Activated CD4-positive, alpha-beta T cell treated with anti-CD3 and anti-CD28 coated beads, Interleukin-2, amount 10 ng/mL, durations not matched to agents 7 days and 5 days (primary cell): ENCODE results near the gene TGFBR3L. TPM values are rescaled to one million over a fixed set of nuclear protein-coding genes. Genes with fewer than 3 reads are reported as not detected.
"Not testable (repeated sequence)": the region's sequence is repeated elsewhere in the genome, so short reads cannot be mapped to it uniquely, and the experiment has no call there.

Source experiments
- CTCF ChIA-PET: fragments of 350-600 bp; sonication (Branson Sonifier 250); formaldehyde crosslinking; loops from one replicate; lab custom pipeline; 2021; ENCODE audit warnings: antibody characterized with exemption; lab: Charles Lee
- POLR2A ChIA-PET: fragments of 350-600 bp; sonication (Branson Sonifier 250); formaldehyde crosslinking; loops from one replicate; lab custom pipeline; 2021; ENCODE audit warnings: antibody characterized with exemption; lab: Charles Lee
- DNase-seq: peaks from one replicate; pipeline ENCODE4 v3.0.0-alpha.2; 2020
- H3K27ac Mint-ChIP-seq: one replicate; pipeline ENCODE4 v1.8.0; 2021; ENCODE audit warnings: mild to moderate bottlenecking, moderate library complexity, mixed read lengths
- H3K27me3 Mint-ChIP-seq: one replicate; pipeline ENCODE4 v1.8.0; 2021; ENCODE audit warnings: mixed read lengths
- H3K36me3 Mint-ChIP-seq: one replicate; pipeline ENCODE4 v1.8.0; 2021; ENCODE audit warnings: low read depth, mixed read lengths
- H3K4me1 Mint-ChIP-seq: one replicate; pipeline ENCODE4 v1.8.0; 2021; ENCODE audit warnings: mixed read lengths
- H3K4me3 Mint-ChIP-seq: one replicate; pipeline ENCODE4 v1.8.0; 2021; ENCODE audit warnings: mild to moderate bottlenecking, moderate library complexity, mixed read lengths
- H3K9me3 Mint-ChIP-seq: one replicate; pipeline ENCODE4 v1.8.0; 2021; ENCODE audit warnings: mixed read lengths
- total RNA-seq, 2 experiments: library from RNA; stranded (reverse); gene quantifications; one replicate each; pipeline ENCODE4 v1.2.3, GENCODE V29; 2021

Gene TGFBR3L
- total RNA-seq, 2 experiments from 2014 or later = 0.79 to 1.4 TPM

DNA sequence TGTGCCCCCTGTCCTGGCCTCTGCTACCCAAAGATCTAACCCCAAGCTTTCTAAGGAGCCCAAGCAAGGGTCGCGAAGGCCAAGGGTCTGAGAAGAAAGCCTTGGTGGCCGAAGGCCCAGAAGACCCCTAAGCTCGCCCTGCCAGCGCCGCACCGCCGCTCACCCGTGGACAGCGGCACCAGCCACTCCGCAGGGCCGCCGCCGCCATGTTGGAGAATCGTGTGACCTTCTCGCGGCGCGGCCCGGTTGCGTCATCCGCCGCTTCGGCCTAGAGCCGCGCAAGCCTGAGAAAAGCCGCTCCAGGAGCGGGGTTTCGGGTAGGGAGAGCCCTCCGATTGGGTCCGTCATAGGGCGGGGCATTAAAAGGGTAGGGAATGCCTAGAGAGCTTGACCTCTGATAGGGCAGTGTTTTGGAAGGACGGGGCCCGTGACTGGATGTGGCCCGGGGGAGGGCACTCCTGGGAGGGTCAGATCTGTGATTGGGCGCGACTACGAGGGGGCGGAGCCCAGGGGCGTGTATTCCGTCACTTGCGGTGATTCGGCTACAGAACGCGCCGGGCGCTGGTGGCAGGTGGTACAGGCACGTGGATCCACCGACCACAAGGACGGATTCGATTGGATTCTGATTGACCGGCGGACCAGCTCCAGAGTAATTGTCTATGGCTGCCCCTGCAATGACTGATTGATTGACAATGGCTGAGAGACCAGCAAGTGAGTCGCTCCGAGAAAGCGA is 29.0 kb downstream of the TGFBR3L start, which contains the start of gene TIMM44:
TIMM44 (minus strand) TSS at position 223 of the 733 bp plus-strand sequence; CDS start at position 208, 15 bp downstream.
- Mint-ChIP-seq H3K9me3 (no peaks in the 10 kb centered on the region), H3K27me3 (no peaks in the 10 kb centered on the region), H3K4me3 (peak within 1 kb of the TSS; percentile 89), H3K27ac (peak within 1 kb of the TSS; percentile 96), H3K36me3 (peaks cover 11% of the 10 kb centered on the region), H3K4me1 (peaks cover 35% of the 10 kb centered on the region)
- peak; percentile 100 for DNase-seq
- CTCF ChIA-PET = interaction anchor here (0.5 to 4.8 kb wide), 28 partner anchors 8 to 1750 kb away, joined by 3 to 38 read pairs (median 4); partner anchors contain the start of genes ELAVL1, MAP2K7, RAB11B and SNAPC2
- POLR2A ChIA-PET = interaction anchor here (0.6 to 1.0 kb wide), 4 partner anchors 12 to 570 kb away, joined by 3 to 7 read pairs (median 3); partner anchors contain the start of gene ZNF414

DNA sequence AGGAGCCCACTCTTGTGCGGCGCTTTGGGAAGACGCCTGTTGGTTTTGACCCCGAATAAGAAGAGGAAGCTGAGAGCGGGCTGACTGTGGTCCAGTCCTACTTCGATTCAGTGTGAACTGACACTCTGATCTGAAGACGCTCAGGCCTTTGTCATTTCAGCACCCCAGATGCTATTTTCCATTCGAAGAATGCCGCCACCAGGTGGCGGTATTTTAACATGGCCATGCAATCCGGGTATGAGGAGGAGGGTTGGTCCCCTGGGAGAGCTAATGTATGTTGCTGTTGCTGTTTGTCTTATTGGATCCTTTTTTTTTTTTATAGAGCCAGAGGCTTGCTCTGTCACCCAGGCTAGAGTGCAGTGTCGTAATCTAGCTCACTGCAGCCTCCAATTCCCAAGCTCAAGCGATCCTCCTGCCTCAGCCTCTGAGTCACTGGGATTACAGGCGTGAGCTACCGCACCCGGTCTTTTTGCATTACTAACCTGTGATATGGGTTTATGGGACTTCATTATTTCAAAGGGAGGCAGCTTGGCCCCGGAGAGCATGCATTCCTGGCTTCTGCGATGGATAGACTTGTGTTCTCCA is 29.6 kb downstream of the TGFBR3L start:
- Mint-ChIP-seq H3K4me3 (peak overlapping the region; percentile 89), H3K9me3 (no peaks in the 10 kb centered on the region), H3K4me1 (peaks cover 32% of the 10 kb centered on the region), H3K36me3 (peaks cover 8% of the 10 kb centered on the region), H3K27ac (peak overlapping the region; percentile 96), H3K27me3 (no peaks in the 10 kb centered on the region)
- DNase-seq = peak; percentile 90
- ChIA-PET CTCF (interaction anchor here (0.5 to 4.8 kb wide), 31 partner anchors 8 to 1750 kb away, joined by 3 to 38 read pairs (median 4); partner anchors contain the start of genes ELAVL1, MAP2K7, RAB11B and SNAPC2), POLR2A (interaction anchor here (0.6 to 1.0 kb wide), 3 partner anchors 23 to 569 kb away, joined by 3 to 7 read pairs (median 3); partner anchors contain the start of gene ZNF414)

DNA sequence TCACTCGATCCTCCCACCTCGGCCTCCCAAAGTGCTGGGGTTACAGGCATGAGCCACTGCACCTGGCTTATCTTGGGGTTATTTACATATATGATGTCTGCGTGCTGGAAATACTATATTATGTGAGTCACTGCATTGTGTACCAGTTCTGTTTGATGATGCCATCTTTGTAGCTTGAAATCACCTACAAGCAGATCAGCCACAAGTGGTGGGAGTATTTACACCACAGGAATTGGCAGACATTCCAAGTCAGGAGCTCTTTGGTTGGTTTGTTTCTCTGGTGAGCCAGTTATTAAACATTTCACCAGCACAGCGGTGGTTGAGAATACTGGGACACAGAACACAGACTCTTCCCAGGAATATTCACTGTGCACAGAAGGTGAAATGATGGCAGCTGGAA is 33.3 kb downstream of the TGFBR3L start:
- Mint-ChIP-seq H3K27ac (no peak overlapping the region), H3K4me3 (no peak overlapping the region), H3K27me3 (no peaks in the 10 kb centered on the region), H3K4me1 (peaks cover 15% of the 10 kb centered on the region), H3K9me3 (no peaks in the 10 kb centered on the region), H3K36me3 (no peaks in the 10 kb centered on the region)
- DNase-seq = no peak
- ChIA-PET CTCF (no interaction called here), POLR2A (no interaction called here)

DNA sequence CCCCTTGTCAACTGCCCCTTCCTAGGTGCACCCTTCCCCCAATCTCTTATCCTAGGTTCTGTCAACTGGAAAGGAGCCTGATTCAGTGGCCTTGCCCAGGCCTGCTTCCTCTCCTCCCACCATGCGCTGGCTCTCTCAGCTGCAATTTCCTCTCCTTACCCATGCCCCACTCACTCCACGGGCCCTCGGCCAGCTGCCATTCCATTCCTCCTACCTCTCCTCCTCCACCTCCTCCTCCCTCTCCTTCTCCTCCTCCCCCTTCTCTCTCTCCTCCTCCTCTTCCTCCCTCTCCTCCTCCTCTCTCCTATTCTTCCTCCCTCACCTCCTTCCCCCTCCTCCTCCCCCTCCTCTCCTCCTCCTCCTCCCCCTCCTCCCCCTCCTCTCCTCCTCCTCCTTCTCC is 38.4 kb downstream of the TGFBR3L start:
- DNase-seq = no peak
- Mint-ChIP-seq H3K27me3 (no peaks in the 10 kb centered on the region), H3K4me1 (no peaks in the 10 kb centered on the region), H3K9me3 (no peaks in the 10 kb centered on the region), H3K4me3 (no peak overlapping the region), H3K27ac (no peak overlapping the region), H3K36me3 (no peaks in the 10 kb centered on the region)
- ChIA-PET CTCF (interaction anchor here (0.6 to 2.5 kb wide), 2 partner anchors 9 to 299 kb away, joined by 3 to 12 read pairs; partner anchors contain the start of gene TIMM44), POLR2A (no interaction called here)

DNA sequence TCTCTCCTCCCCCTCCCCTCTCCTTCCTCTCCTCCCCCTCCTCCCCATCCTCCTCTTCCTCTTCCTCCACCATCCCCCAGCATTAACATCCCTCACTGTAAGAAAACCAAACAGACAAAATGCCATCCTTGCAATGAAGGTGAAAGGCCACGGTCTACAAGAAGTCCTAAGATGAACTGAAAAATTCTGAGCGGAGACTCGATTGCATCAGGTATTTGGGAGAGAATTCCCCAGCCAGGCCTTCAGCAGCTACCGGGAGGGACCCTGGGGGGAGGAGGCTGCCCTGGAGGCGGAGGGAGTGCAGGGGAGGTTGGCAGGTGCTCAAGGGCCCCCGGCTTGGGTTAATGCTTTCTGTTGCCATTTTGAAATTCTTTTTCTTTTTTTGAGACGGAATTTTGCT is 38.9 kb downstream of the TGFBR3L start:
- H3K9me3 Mint-ChIP-seq = no peaks in the 10 kb centered on the region
- CTCF ChIA-PET = interaction anchor here (0.6 to 2.5 kb wide), 2 partner anchors 10 to 22 kb away, joined by 4 to 12 read pairs; partner anchors contain the start of gene TIMM44
- no peak overlapping the region for H3K27ac Mint-ChIP-seq
- DNase-seq = no peak
- no peak overlapping the region for H3K4me3 Mint-ChIP-seq
- H3K36me3 Mint-ChIP-seq = no peaks in the 10 kb centered on the region
- POLR2A ChIA-PET = no interaction called here
- no peaks in the 10 kb centered on the region for H3K4me1 Mint-ChIP-seq
- no peaks in the 10 kb centered on the region for H3K27me3 Mint-ChIP-seq

DNA sequence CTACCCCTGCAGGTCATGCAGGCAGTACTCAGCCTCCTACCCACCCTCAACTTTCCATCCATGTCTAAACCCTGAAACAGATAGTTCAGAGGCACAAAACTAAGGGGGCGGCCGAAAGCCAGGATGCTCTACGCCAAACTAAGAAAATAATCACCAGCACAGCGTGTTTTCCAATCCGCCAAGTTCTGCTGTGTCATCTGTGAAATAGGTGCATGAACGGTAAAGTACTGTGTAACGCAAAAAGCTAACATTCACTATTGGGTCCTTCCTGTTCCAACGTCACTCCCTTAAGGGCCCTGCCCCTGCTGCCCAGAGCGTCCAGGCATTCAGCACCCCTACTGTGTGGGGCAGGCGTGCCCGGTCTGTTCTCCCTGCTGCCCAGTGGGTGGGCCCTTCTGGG is 41.1 kb downstream of the TGFBR3L start:
- Mint-ChIP-seq H3K27me3 (no peaks in the 10 kb centered on the region), H3K9me3 (no peaks in the 10 kb centered on the region), H3K27ac (no peak overlapping the region), H3K4me3 (no peak overlapping the region), H3K4me1 (peaks cover 1% of the 10 kb centered on the region), H3K36me3 (peaks cover 2% of the 10 kb centered on the region)
- CTCF ChIA-PET = no interaction called here
- POLR2A ChIA-PET = interaction anchor here (0.9 kb wide), 1 partner anchor 12 kb away, joined by 3 read pairs; the partner anchor contains the start of gene TIMM44
- DNase-seq = no peak

DNA sequence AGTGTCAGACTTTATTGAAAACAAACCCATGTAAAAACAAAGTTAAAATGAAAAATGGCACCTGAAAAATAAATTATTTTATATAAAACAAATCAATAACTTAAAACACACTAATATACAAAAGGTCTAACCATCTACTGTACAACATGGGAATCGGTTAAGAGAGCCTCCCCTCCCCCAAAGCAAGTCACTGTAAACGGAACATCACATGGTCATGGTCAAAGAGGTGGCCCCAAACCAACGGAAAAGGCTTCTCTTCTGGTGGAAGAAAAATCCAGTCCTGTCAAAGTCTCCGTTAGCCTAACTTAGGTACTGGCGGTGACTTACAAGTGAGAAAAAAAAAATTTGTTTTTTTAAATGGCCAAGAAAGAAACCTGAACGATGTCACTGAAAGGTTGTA is 44.6 kb downstream of the TGFBR3L start:
- no peaks in the 10 kb centered on the region for H3K27me3 Mint-ChIP-seq
- POLR2A ChIA-PET = no interaction called here
- CTCF ChIA-PET = interaction anchor here (0.8 to 1.2 kb wide), 2 partner anchors 16 to 69 kb away, joined by 3 read pairs; partner anchors contain the start of gene TIMM44
- peaks cover 9% of the 10 kb centered on the region for H3K36me3 Mint-ChIP-seq
- H3K9me3 Mint-ChIP-seq = no peaks in the 10 kb centered on the region
- H3K4me1 Mint-ChIP-seq = peaks cover 1% of the 10 kb centered on the region
- no peak for DNase-seq
- H3K4me3 Mint-ChIP-seq = no peak overlapping the region
- H3K27ac Mint-ChIP-seq = no peak overlapping the region

DNA sequence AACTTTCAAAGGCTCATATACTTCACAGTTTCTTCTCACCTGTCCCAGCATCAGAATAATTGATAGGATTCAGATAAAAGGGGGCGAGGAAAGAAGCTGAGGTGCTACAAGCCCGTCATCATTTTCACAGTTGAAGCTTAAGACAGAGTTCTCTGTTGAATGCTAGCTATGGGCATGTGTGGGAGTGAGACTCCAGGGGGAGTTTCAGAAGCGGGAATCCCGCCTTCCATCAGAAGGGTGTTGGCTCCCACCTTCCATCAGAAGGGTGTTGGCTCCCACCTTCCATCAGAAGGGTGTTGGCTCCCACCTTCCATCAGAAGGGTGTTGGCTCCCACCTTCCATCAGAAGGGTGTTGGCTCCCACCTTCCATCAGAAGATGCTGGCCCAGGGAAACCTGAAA is 46.5 kb downstream of the TGFBR3L start:
- POLR2A ChIA-PET, H3K27me3 Mint-ChIP-seq, H3K4me3 Mint-ChIP-seq, H3K4me1 Mint-ChIP-seq, H3K27ac Mint-ChIP-seq, DNase-seq, H3K9me3 Mint-ChIP-seq: not testable (repeated sequence)
- CTCF ChIA-PET = interaction anchor here (1.2 kb wide), 1 partner anchor 17 kb away, joined by 3 read pairs; no protein-coding TSS in a partner anchor
- peaks cover 11% of the 10 kb centered on the region for H3K36me3 Mint-ChIP-seq

DNA sequence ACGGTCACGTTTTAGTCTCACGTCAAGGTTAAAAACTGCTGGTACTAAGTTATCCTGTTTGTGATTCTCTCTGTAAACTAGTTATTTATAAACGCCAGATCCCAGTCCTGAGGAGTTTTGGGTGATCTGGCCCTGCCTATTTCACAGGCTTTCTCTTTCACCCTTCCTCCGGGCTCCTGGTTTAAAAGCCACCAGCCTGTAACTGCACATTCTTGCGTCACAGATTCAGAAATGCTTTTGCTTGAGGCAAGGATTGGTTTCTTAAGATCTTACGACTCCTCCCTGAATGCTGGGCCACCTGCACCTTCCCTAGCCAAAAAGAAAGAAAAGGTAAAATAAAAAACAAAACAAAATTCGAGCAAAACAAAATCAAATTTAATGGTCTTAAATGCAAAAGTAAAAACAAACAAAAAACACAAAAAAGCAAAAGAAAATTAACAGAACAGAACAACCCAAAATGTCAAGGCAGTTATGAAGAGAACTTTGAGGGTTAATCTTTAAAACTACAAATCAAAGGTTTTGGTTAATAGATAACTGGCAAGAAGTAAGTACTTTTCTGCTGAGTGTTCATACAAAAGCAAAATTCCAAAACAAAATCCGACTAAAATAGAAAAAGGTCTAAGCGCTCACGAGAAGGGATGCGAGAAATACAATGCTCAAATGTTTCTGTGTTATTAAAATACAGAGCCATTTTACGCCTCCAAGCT is 47.4 kb downstream of the TGFBR3L start:
- H3K4me3 Mint-ChIP-seq = no peak overlapping the region
- ChIA-PET POLR2A (no interaction called here), CTCF (interaction anchor here (1.1 kb wide), 1 partner anchor 9 kb away, joined by 3 read pairs; no protein-coding TSS in a partner anchor)
- no peak overlapping the region for H3K27ac Mint-ChIP-seq
- no peaks in the 10 kb centered on the region for H3K27me3 Mint-ChIP-seq
- peaks cover 4% of the 10 kb centered on the region for H3K4me1 Mint-ChIP-seq
- peaks cover 14% of the 10 kb centered on the region for H3K36me3 Mint-ChIP-seq
- no peak for DNase-seq
- no peaks in the 10 kb centered on the region for H3K9me3 Mint-ChIP-seq

DNA sequence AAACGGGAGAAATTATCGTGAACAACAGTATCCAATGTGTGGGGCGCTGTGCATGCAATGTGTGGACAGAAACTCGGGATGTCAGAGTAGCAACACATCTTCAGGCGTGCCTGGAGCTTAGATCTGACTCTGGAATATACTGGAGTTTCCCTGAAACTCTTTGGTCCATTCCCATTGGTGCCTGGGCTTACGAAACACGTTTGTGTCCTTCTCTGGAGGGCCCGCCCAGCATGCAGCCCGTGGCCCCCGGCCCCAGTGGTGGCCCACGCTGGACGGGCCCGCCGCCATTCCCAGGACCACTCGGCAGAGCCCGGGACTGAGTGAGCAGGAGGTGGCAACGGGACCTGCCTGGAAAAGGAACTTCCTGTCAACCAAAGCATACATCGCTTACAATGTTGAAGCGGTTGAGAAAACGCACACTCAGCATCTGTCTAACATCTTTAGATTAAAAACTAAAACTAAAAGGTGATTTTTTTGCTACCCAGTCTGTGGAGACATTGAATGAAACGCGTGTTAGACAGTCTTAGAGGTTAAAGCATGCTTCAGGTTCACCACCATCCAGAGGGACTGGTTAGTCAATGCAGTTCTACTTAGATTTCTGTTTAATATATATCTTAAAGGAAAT is 48.1 kb downstream of the TGFBR3L start:
- CTCF ChIA-PET = interaction anchor here (1.1 kb wide), 1 partner anchor 8 kb away, joined by 3 read pairs; no protein-coding TSS in a partner anchor
- Mint-ChIP-seq H3K4me3 (no peak overlapping the region), H3K27ac (no peak overlapping the region), H3K36me3 (peaks cover 18% of the 10 kb centered on the region), H3K9me3 (no peaks in the 10 kb centered on the region), H3K4me1 (peaks cover 4% of the 10 kb centered on the region), H3K27me3 (no peaks in the 10 kb centered on the region)
- POLR2A ChIA-PET = no interaction called here
- no peak for DNase-seq

DNA sequence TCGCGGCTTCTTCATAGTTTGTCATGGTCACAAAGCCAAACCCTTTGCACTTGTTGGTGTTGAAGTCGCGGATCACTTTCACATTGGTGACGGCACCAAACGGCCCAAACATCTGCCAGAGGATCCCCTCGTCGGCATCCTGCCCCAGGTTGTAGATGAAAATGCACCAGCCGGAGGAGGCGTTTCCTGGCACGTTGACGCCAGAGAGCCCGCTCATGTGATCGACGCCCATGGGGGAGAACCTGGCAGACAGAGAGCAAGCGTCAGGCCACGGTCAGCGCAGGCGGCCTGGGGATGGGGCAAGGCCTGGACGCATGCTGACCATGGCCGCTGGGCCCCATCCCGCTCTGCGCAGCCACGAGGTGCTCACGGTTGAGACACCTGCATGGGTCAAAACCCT is 48.9 kb downstream of the TGFBR3L start:
- Mint-ChIP-seq H3K27me3 (no peaks in the 10 kb centered on the region), H3K27ac (no peak overlapping the region), H3K9me3 (no peaks in the 10 kb centered on the region), H3K36me3 (peaks cover 18% of the 10 kb centered on the region), H3K4me3 (no peak overlapping the region), H3K4me1 (peaks cover 4% of the 10 kb centered on the region)
- ChIA-PET POLR2A (no interaction called here), CTCF (no interaction called here)
- no peak for DNase-seq
